ENCODE measurements around the gene ICAM3.

GRCh38 chr19:10306327-10306726 lies 33.1 kb downstream of the ICAM3 start:
- TF ChIP-seq CTCF (optimal IDR thresholded peaks at IDR 0.05 in 1 of 3, IDR thresholded peaks at IDR 0.05 in 1 of 3, conservative IDR thresholded peaks at IDR 0.05 in 1 of 3; ENCODE audit: extremely low read depth in 1 of 3, insufficient read depth in 2 of 3, low read length in 3 of 3) (no peak), EZH2 (IDR thresholded peaks at IDR 0.05; ENCODE audit: low read length) (no peak)

All from keratinocyte (primary cell).